Hepatocyte (in vitro differentiated cells): Measurements from ENCODE around the gene ELFN1.

ENCODE experiments used
- EZH2 ChIP-seq: fragments of 200-600 bp; sonication (generic); IDR thresholded peaks from 2 replicates; pipeline ENCODE4 v1.6.1; 2016; ENCODE audit warnings: antibody characterized with exemption, mild to moderate bottlenecking, borderline replicate concordance
- EZH2phosphoT487 ChIP-seq: fragments of 200-600 bp; sonication (generic); IDR thresholded peaks from one replicate; pipeline ENCODE4 v1.6.1; 2018; ENCODE audit warnings: antibody characterized with exemption, mild to moderate bottlenecking, low read depth, moderate library complexity; ENCODE audit not compliant: unreplicated experiment, severe bottlenecking
- TF ChIP-seq, protein P1 (sequence below): fragments of 200-600 bp; sonication (generic); IDR thresholded peaks from 2 replicates; pipeline ENCODE4 v1.5.1; 2016; ENCODE audit warnings: antibody characterized with exemption, mild to moderate bottlenecking; ENCODE audit not compliant: poor library complexity

GRCh38 chr7:1667566-1668395, 2.3 kb upstream of the ELFN1 start:
- TF ChIP-seq, protein P1, sequence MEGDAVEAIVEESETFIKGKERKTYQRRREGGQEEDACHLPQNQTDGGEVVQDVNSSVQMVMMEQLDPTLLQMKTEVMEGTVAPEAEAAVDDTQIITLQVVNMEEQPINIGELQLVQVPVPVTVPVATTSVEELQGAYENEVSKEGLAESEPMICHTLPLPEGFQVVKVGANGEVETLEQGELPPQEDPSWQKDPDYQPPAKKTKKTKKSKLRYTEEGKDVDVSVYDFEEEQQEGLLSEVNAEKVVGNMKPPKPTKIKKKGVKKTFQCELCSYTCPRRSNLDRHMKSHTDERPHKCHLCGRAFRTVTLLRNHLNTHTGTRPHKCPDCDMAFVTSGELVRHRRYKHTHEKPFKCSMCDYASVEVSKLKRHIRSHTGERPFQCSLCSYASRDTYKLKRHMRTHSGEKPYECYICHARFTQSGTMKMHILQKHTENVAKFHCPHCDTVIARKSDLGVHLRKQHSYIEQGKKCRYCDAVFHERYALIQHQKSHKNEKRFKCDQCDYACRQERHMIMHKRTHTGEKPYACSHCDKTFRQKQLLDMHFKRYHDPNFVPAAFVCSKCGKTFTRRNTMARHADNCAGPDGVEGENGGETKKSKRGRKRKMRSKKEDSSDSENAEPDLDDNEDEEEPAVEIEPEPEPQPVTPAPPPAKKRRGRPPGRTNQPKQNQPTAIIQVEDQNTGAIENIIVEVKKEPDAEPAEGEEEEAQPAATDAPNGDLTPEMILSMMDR = no peak
- TF ChIP-seq EZH2phosphoT487 (no peak), EZH2 (no peak)
